ENCODE measurements around the gene ADAMTSL3.
A peak's percentile ranks its signal among the peaks of the same experiment; 100 is the strongest.
"Not testable (repeated sequence)": the region's sequence is repeated elsewhere in the genome, so short reads cannot be mapped to it uniquely, and the experiment has no call there.

The ADAMTSL3 gene

DNA sequence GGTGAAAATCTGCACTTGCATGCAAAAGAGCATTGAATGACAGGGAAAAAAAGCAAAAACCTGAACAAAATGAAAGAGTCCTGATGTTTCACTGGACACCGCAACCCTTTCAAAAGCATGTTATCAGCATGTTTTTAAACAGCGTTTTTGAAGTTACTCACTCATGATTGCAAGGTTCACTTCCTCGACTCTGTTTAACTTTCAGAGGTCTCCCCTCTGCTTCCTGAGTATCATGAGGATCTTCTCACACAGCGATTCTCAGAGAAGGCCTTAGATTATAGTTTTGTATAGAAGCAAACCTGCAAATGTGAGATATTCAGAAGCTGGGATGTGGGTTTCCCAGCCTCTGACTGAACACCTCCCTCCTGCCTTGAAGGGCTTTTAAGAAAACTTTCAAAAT lies 395.6 kb downstream of the ADAMTSL3 start:
- H3K27me3 ChIP-seq (ENCODE audit: control insufficient read depth in 1 of 2, insufficient read depth in 2 of 2, low read length in 2 of 2); H3K9me3 ChIP-seq (ENCODE audit: control insufficient read depth in 2 of 2, low read length in 2 of 2); H3K4me1 ChIP-seq (ENCODE audit: control insufficient read depth, insufficient read depth, low read length): not testable (repeated sequence)

DNA sequence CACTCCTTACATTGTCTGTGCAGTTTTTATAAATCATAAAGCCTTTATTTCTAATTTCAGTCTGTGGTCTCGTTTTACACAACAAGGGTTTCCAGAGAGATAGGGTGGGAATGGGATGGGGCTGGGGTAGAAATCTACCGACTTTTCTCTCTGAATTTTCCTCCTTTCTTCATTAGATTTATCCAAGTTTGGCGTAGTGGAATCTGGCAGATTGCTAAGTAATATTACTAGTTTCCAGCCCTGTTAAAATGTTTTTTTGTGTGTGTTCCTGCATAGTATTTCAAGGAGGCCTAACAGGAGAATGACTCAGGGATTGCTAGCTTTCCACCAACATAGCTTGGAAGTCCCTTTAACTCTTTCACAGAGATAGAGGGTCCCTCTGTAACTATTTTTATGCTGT lies 396.2 kb downstream of the ADAMTSL3 start:
- Histone ChIP-seq H3K27me3 (ENCODE audit: control insufficient read depth in 1 of 2, insufficient read depth in 2 of 2, low read length in 2 of 2) (no peaks in the 10 kb centered on the region), H3K27ac (ENCODE audit: low read length) (no peak overlapping the region), H3K4me1 (ENCODE audit: control insufficient read depth, insufficient read depth, low read length) (no peaks in the 10 kb centered on the region), H3K4me3 (ENCODE audit: low read length in 2 of 2) (no peak overlapping the region), H3K36me3 (ENCODE audit: control insufficient read depth in 2 of 2, insufficient read depth in 2 of 2, low read length in 2 of 2) (no peaks in the 10 kb centered on the region), H3K9ac (ENCODE audit: low read length in 2 of 2) (no peak overlapping the region), H3K9me3 (ENCODE audit: control insufficient read depth in 2 of 2, low read length in 2 of 2) (peaks cover 0 to 3% of the 10 kb centered on the region in 2 donors)

More for the DNA sequence above, 395.6 kb downstream of the ADAMTSL3 start:
- H3K27ac ChIP-seq (ENCODE audit: low read length); H3K36me3 ChIP-seq (ENCODE audit: control insufficient read depth in 2 of 2, insufficient read depth in 2 of 2, low read length in 2 of 2); H3K4me3 ChIP-seq (ENCODE audit: low read length in 2 of 2); H3K9ac ChIP-seq (ENCODE audit: low read length in 2 of 2): not testable (repeated sequence)

DNA sequence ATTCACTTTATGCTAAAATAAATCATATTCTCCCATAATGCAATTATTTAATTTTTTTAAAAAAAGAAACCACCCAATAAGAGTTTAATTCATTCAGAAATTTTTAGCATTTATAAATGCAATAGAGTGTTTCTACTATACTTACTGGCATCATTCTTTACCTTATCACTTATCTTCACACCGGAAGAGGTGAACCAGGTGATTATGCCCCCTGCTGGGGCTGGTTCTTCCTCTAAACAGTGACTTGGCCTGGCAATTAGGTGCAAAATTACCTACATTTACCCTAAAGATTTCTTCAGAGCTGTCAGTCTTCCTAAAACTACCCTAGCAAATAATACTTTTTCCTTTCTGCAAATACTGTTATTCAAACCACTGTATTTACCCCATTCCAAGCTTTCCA lies 397.2 kb downstream of the ADAMTSL3 start:
- not testable (repeated sequence) for H3K27ac ChIP-seq (ENCODE audit: low read length); H3K4me3 ChIP-seq (ENCODE audit: low read length in 2 of 2); H3K27me3 ChIP-seq (ENCODE audit: control insufficient read depth in 1 of 2, insufficient read depth in 2 of 2, low read length in 2 of 2); H3K36me3 ChIP-seq (ENCODE audit: control insufficient read depth in 2 of 2, insufficient read depth in 2 of 2, low read length in 2 of 2); H3K9ac ChIP-seq (ENCODE audit: low read length in 2 of 2); H3K9me3 ChIP-seq (ENCODE audit: control insufficient read depth in 2 of 2, low read length in 2 of 2); H3K4me1 ChIP-seq (ENCODE audit: control insufficient read depth, insufficient read depth, low read length)

DNA sequence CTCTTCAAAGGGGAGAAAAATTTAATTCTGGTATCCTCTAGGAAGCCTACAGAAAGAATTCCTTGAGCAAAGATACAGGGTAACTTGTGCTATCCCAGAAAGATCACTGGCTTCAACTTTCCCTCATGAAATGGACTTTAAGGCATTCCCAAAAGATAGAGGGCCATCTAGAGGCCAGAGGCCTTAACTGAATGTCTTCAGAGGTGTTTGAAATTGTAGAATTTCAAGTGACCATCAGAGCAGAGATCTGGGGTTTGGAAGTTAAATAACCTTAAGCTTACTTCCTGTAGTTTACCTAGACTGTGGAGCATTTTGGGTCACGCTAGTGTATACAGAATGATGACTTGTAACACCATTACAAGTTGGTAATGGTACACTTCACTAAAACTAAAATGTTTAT lies 400.6 kb downstream of the ADAMTSL3 start:
- not testable (repeated sequence) for H3K27me3 ChIP-seq (ENCODE audit: control insufficient read depth in 1 of 2, insufficient read depth in 2 of 2, low read length in 2 of 2); H3K9ac ChIP-seq (ENCODE audit: low read length in 2 of 2); H3K27ac ChIP-seq (ENCODE audit: low read length)

DNA sequence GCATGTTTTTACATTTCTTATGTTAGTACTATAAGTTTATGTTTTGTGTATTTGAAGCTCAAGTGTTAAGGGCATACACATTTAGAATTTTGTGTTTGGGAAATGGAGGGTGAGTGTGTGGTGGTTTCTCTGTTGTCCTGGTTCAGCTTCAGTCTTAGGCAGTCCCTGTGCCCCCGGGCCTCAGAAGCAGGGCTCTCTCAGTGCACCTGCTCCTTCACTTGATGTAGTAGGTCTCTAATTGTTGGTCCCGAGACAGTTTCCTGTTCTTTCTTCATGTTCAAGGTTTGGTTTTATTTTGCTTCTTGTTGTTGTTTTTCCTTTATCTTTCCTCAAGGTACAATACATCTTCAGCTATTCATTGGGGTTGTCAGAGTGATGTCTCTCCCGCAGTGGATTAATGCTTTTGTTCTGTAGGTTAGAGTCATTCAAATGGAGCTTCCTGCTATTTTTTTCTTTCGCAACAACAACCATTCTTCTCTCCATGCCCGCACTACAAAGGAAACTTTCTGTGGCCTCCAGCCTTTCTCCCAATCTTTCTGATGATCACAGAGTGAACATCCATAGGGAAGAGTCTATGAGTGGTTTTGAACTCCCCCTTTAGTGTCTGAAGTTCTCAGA lies 403.9 kb downstream of the ADAMTSL3 start:
- Histone ChIP-seq H3K27me3 (ENCODE audit: control insufficient read depth in 1 of 2, insufficient read depth in 2 of 2, low read length in 2 of 2) (no peaks in the 10 kb centered on the region), H3K4me1 (ENCODE audit: control insufficient read depth, insufficient read depth, low read length) (no peaks in the 10 kb centered on the region), H3K27ac (ENCODE audit: low read length) (no peak overlapping the region), H3K9ac (ENCODE audit: low read length in 2 of 2) (no peak overlapping the region), H3K4me3 (ENCODE audit: low read length in 2 of 2) (no peak overlapping the region), H3K36me3 (ENCODE audit: control insufficient read depth in 2 of 2, insufficient read depth in 2 of 2, low read length in 2 of 2) (no peaks in the 10 kb centered on the region), H3K9me3 (ENCODE audit: control insufficient read depth in 2 of 2, low read length in 2 of 2) (peaks cover 3 to 10% of the 10 kb centered on the region in 2 donors)

More for the DNA sequence above, 400.6 kb downstream of the ADAMTSL3 start:
- H3K4me3 ChIP-seq (ENCODE audit: low read length in 2 of 2); H3K36me3 ChIP-seq (ENCODE audit: control insufficient read depth in 2 of 2, insufficient read depth in 2 of 2, low read length in 2 of 2); H3K4me1 ChIP-seq (ENCODE audit: control insufficient read depth, insufficient read depth, low read length): not testable (repeated sequence)
- peaks cover 3 to 10% of the 10 kb centered on the region in 2 donors for H3K9me3 ChIP-seq (ENCODE audit: control insufficient read depth in 2 of 2, low read length in 2 of 2)

DNA sequence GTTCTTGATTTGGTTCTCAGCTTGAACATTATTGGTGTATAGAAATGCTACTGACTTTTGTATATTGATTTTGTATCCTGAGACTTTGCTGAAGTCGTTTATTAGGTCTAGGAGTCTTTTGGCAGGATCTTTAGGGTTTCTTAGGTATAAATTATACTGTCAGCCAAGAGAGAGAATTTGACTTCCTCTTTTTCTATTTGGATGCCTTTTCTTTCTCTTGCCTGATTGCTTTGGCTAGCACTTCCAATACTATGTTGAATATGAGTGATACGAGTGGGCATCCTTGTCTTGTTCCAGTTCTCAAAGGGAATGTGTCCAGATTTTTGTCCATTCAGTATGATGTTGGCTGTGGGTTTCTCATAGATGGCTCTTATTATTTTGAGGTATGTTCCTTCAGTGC lies 409.8 kb downstream of the ADAMTSL3 start:
- not testable (repeated sequence) for H3K9ac ChIP-seq (ENCODE audit: low read length in 2 of 2); H3K27ac ChIP-seq (ENCODE audit: low read length); H3K36me3 ChIP-seq (ENCODE audit: control insufficient read depth in 2 of 2, insufficient read depth in 2 of 2, low read length in 2 of 2); H3K4me3 ChIP-seq (ENCODE audit: low read length in 2 of 2); H3K27me3 ChIP-seq (ENCODE audit: control insufficient read depth in 1 of 2, insufficient read depth in 2 of 2, low read length in 2 of 2); H3K9me3 ChIP-seq (ENCODE audit: control insufficient read depth in 2 of 2, low read length in 2 of 2); H3K4me1 ChIP-seq (ENCODE audit: control insufficient read depth, insufficient read depth, low read length)

DNA sequence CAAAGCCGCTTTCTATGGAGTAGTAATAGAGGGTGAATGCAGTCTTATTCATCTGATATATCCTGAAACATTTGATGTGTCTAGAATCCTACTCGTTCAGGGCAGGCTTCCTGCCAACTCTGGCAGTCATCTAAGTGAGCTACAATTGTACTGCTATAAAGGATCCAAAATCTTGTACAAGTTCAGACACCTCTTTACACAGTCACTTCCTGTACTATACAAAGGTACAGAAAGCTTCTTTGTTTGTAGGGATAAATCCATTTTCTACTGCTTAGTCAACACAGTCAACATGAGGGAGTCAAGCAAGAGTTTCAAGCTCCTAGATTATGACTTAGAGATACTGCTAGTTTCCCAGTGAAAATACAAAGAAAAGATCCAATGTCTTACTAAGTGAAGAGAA lies 414.8 kb downstream of the ADAMTSL3 start:
- H3K4me1 ChIP-seq (ENCODE audit: control insufficient read depth, insufficient read depth, low read length); H3K27ac ChIP-seq (ENCODE audit: low read length); H3K9ac ChIP-seq (ENCODE audit: low read length in 2 of 2); H3K36me3 ChIP-seq (ENCODE audit: control insufficient read depth in 2 of 2, insufficient read depth in 2 of 2, low read length in 2 of 2); H3K9me3 ChIP-seq (ENCODE audit: control insufficient read depth in 2 of 2, low read length in 2 of 2); H3K4me3 ChIP-seq (ENCODE audit: low read length in 2 of 2); H3K27me3 ChIP-seq (ENCODE audit: control insufficient read depth in 1 of 2, insufficient read depth in 2 of 2, low read length in 2 of 2): not testable (repeated sequence)

DNA sequence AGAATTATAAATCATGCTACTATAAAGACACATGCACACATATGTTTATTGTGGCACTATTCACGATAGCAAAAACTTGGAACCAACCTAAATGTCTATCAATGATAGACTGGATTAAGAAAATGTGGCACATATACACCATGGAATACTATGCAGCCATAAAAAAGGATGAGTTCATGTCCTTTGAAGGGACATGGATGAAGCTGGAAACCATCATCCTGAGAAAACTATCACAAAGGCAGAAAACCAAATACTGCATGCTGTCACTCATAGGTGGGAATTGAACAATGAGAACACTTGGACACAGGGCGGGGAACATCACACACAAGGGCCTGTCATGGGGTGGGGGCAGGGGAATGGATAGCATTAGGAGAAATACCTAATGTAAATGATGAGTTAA lies 424.1 kb downstream of the ADAMTSL3 start:
- H3K4me3 ChIP-seq (ENCODE audit: low read length in 2 of 2); H3K27ac ChIP-seq (ENCODE audit: low read length); H3K4me1 ChIP-seq (ENCODE audit: control insufficient read depth, insufficient read depth, low read length); H3K9ac ChIP-seq (ENCODE audit: low read length in 2 of 2); H3K9me3 ChIP-seq (ENCODE audit: control insufficient read depth in 2 of 2, low read length in 2 of 2); H3K36me3 ChIP-seq (ENCODE audit: control insufficient read depth in 2 of 2, insufficient read depth in 2 of 2, low read length in 2 of 2): not testable (repeated sequence)
- peaks cover 0 to 16% of the 10 kb centered on the region in 2 donors for H3K27me3 ChIP-seq (ENCODE audit: control insufficient read depth in 1 of 2, insufficient read depth in 2 of 2, low read length in 2 of 2)

DNA sequence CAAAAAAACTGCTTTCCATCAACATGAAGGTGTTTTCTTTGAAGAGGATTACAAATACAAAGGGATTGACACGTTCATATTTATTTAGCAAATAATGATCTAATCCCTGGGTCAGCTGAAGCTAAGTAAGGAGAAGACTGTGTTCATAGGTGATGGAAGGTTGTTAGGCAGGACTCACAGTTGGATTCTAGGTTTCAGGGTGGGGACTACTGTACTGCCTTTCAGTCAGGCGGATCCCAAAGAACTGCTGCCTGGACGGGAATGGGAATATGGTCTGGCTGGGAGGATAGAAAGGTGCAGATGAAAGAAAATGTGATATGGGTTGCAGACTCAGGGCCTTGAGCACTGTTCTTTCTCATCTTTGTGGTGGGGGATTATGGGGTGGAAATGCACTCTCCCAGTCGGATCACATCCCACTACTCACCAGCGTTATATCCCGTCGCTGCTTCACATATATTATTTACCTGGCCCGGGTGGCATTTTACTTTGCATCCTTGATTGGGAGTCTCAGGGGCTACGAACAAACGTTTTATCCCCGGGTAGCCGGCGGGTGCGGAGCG lies 425.5 kb downstream of the ADAMTSL3 start:
- not testable (repeated sequence) for H3K9me3 ChIP-seq (ENCODE audit: control insufficient read depth in 2 of 2, low read length in 2 of 2); H3K27ac ChIP-seq (ENCODE audit: low read length); H3K4me1 ChIP-seq (ENCODE audit: control insufficient read depth, insufficient read depth, low read length); H3K9ac ChIP-seq (ENCODE audit: low read length in 2 of 2); H3K36me3 ChIP-seq (ENCODE audit: control insufficient read depth in 2 of 2, insufficient read depth in 2 of 2, low read length in 2 of 2)
- Histone ChIP-seq H3K27me3 (ENCODE audit: control insufficient read depth in 1 of 2, insufficient read depth in 2 of 2, low read length in 2 of 2) (peaks cover 0 to 16% of the 10 kb centered on the region in 2 donors), H3K4me3 (ENCODE audit: low read length in 2 of 2) (peak overlapping the region; percentile 62 to 71)

GRCh38 chr15:84079885-84080777 lies 426.2 kb downstream of the ADAMTSL3 start:
- Histone ChIP-seq H3K4me1 (ENCODE audit: control insufficient read depth, insufficient read depth, low read length) (peaks cover 10% of the 10 kb centered on the region), H3K9me3 (ENCODE audit: control insufficient read depth in 2 of 2, low read length in 2 of 2) (no peaks in the 10 kb centered on the region), H3K36me3 (ENCODE audit: control insufficient read depth in 2 of 2, insufficient read depth in 2 of 2, low read length in 2 of 2) (no peaks in the 10 kb centered on the region), H3K9ac (ENCODE audit: low read length in 2 of 2) (peak overlapping the region in 1 of 2 donors; percentile 33), H3K4me3 (ENCODE audit: low read length in 2 of 2) (peak overlapping the region; percentile 62 to 71), H3K27me3 (ENCODE audit: control insufficient read depth in 1 of 2, insufficient read depth in 2 of 2, low read length in 2 of 2) (peaks cover 0 to 16% of the 10 kb centered on the region in 2 donors), H3K27ac (ENCODE audit: low read length) (no peak overlapping the region)

DNA sequence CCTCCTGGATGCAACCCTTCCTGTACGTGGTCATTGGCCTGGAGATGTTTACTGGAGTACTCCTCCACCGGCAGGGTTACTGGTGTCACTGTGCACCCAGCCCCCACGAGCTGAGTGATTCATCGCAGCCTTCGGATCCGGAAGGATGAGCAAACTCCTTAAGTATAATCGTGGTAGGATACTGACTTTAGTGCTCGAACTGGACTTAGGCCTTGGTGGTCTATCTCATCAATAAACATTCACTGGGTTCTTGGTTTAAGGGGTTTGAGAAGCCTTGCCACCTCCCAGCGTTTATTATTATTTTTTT lies 426.8 kb downstream of the ADAMTSL3 start:
- Histone ChIP-seq H3K4me3 (ENCODE audit: low read length in 2 of 2) (peak overlapping the region in 1 of 2 donors; percentile 62), H3K27me3 (ENCODE audit: control insufficient read depth in 1 of 2, insufficient read depth in 2 of 2, low read length in 2 of 2) (peaks cover 0 to 16% of the 10 kb centered on the region in 2 donors)
- not testable (repeated sequence) for H3K9ac ChIP-seq (ENCODE audit: low read length in 2 of 2); H3K9me3 ChIP-seq (ENCODE audit: control insufficient read depth in 2 of 2, low read length in 2 of 2); H3K4me1 ChIP-seq (ENCODE audit: control insufficient read depth, insufficient read depth, low read length); H3K27ac ChIP-seq (ENCODE audit: low read length); H3K36me3 ChIP-seq (ENCODE audit: control insufficient read depth in 2 of 2, insufficient read depth in 2 of 2, low read length in 2 of 2)

All from stomach smooth muscle (tissue), 2 donors.